IMR-90 (cell line): ENCODE results near the gene LAMC3.

Source experiments
- CEBPB ChIP-seq: IDR thresholded peaks from 2 replicates; pipeline ENCODE4 v1.6.1; 2012; ENCODE audit warnings: low read depth, low read length, improper control_type of control experiment
- MAZ ChIP-seq: IDR thresholded peaks from 2 replicates; pipeline ENCODE4 v1.6.1; 2012; ENCODE audit warnings: low read depth, mild to moderate bottlenecking, low read length, improper control_type of control experiment, moderate library complexity, borderline replicate concordance
- POLR2A ChIP-seq: IDR thresholded peaks from 2 replicates; pipeline ENCODE4 v1.6.1; 2012; ENCODE audit warnings: mild to moderate bottlenecking, low read depth, low read length
- RAD21 ChIP-seq: IDR thresholded peaks from 2 replicates; pipeline ENCODE4 v1.6.1; 2012; ENCODE audit warnings: low read length, improper control_type of control experiment
- TF ChIP-seq, protein P1 (sequence below): conservative IDR thresholded peaks from 2 replicates; pipeline ENCODE4 v1.5.1; 2012; ENCODE audit warnings: mild to moderate bottlenecking, low read depth, low read length, improper control_type of control experiment
- TF ChIP-seq, protein P2 (sequence below): fragments of 150-350 bp; IDR thresholded peaks from 2 replicates; pipeline ENCODE4 v1.6.1; 2016; ENCODE audit warnings: low read depth, mild to moderate bottlenecking, low read length, moderate library complexity, borderline replicate concordance

- TF ChIP-seq MAZ (no peak), POLR2A (no peak), RAD21 (no peak), CEBPB (no peak)
- TF ChIP-seq, protein P1, sequence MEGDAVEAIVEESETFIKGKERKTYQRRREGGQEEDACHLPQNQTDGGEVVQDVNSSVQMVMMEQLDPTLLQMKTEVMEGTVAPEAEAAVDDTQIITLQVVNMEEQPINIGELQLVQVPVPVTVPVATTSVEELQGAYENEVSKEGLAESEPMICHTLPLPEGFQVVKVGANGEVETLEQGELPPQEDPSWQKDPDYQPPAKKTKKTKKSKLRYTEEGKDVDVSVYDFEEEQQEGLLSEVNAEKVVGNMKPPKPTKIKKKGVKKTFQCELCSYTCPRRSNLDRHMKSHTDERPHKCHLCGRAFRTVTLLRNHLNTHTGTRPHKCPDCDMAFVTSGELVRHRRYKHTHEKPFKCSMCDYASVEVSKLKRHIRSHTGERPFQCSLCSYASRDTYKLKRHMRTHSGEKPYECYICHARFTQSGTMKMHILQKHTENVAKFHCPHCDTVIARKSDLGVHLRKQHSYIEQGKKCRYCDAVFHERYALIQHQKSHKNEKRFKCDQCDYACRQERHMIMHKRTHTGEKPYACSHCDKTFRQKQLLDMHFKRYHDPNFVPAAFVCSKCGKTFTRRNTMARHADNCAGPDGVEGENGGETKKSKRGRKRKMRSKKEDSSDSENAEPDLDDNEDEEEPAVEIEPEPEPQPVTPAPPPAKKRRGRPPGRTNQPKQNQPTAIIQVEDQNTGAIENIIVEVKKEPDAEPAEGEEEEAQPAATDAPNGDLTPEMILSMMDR, result no peak
- TF ChIP-seq, protein P2, sequence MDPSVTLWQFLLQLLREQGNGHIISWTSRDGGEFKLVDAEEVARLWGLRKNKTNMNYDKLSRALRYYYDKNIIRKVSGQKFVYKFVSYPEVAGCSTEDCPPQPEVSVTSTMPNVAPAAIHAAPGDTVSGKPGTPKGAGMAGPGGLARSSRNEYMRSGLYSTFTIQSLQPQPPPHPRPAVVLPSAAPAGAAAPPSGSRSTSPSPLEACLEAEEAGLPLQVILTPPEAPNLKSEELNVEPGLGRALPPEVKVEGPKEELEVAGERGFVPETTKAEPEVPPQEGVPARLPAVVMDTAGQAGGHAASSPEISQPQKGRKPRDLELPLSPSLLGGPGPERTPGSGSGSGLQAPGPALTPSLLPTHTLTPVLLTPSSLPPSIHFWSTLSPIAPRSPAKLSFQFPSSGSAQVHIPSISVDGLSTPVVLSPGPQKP, result no peak
These were observed 23.9 kb upstream of the LAMC3 start for GRCh38 chr9:130985029-130985428.
